Measurements from ENCODE around the gene CHRM4.

CHRM4 gene

DNA sequence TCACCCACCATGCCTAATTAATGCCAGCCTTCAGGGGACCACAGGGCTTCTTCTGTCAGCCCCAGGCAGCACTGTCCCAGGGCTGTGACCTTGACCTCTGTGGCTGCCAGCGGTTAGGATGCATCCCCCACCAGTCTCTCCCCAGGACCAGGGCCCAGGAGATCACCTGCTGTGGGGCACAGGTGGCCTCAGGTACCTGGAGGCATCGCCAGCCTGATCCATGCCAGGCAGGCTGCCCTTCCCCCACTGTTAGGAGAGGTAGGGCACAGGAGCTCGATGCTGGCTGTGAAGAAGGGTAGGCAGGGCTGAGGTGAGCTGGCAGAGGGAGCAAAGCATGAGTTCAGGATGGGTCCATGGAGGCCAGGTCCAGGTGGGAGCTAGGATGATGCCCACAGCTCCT is 26.8 kb downstream of the CHRM4 start:
- H3K9ac ChIP-seq (ENCODE audit: low read length) = no peak overlapping the region
- H3K9me2 ChIP-seq (replicated peaks; ENCODE audit: insufficient read depth, low read length) = no peaks in the 10 kb centered on the region
- no peaks in the 10 kb centered on the region for H3K36me3 ChIP-seq (ENCODE audit: low read length)
- 0 out of 2 replicates have a peak, but pooled peaks cover 4% of the 10 kb centered on the region for H3K79me2 ChIP-seq (ENCODE audit: insufficient read depth, low read length)
- no peak overlapping the region for H3K27ac ChIP-seq (ENCODE audit: low read depth, low read length)
- no peaks in the 10 kb centered on the region for H4K20me1 ChIP-seq (ENCODE audit: low read depth, low read length)
- H2AFZ ChIP-seq (ENCODE audit: low read depth, low read length, severe bottlenecking) = no peak overlapping the region
- H3K4me3 ChIP-seq (ENCODE audit: insufficient read depth, low read length, poor library complexity, severe bottlenecking) = no peak overlapping the region
- H3K4me2 ChIP-seq (ENCODE audit: low read depth, low read length, poor library complexity, severe bottlenecking) = no peak overlapping the region
- no peak for TF ChIP-seq EZH2phosphoT487 (conservative IDR thresholded peaks at IDR 0.05; ENCODE audit: low read length)
- H3F3A ChIP-seq (ENCODE audit: insufficient read depth) = no peaks in the 10 kb centered on the region
- no peaks in the 10 kb centered on the region for H3K27me3 ChIP-seq (ENCODE audit: low read length)
- no peaks in the 10 kb centered on the region for H3K9me3 ChIP-seq (ENCODE audit: insufficient read depth, low read length)

DNA sequence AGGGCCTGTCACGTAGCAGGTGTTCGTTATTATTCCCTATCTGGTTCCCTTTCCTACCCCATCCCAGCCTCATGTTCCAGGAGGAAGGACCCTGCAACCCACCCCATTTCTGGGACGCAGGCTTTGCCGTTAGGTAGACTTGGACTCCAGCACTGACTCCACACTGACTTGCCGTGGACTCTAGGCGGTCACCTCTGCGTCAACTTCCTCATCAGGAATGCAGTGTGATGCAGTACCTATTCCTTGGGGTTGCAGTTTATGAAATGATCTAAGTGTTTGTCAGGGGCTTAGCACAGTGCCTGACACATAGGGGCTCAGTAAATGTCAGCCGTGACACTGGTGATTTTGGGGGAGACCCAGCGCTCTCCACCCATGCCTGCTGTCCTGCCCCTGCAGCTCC is 27.5 kb downstream of the CHRM4 start:
- H3K4me3 ChIP-seq (ENCODE audit: insufficient read depth, low read length, poor library complexity, severe bottlenecking) = no peak overlapping the region
- no peaks in the 10 kb centered on the region for H3F3A ChIP-seq (ENCODE audit: insufficient read depth)
- H3K9ac ChIP-seq (ENCODE audit: low read length) = no peak overlapping the region
- H3K27ac ChIP-seq (ENCODE audit: low read depth, low read length) = no peak overlapping the region
- H2AFZ ChIP-seq (ENCODE audit: low read depth, low read length, severe bottlenecking) = no peak overlapping the region
- no peaks in the 10 kb centered on the region for H4K20me1 ChIP-seq (ENCODE audit: low read depth, low read length)
- no peak overlapping the region for H3K4me2 ChIP-seq (ENCODE audit: low read depth, low read length, poor library complexity, severe bottlenecking)
- TF ChIP-seq EZH2phosphoT487 (conservative IDR thresholded peaks at IDR 0.05; ENCODE audit: low read length) = no peak
- TF ChIP-seq, protein P1, sequence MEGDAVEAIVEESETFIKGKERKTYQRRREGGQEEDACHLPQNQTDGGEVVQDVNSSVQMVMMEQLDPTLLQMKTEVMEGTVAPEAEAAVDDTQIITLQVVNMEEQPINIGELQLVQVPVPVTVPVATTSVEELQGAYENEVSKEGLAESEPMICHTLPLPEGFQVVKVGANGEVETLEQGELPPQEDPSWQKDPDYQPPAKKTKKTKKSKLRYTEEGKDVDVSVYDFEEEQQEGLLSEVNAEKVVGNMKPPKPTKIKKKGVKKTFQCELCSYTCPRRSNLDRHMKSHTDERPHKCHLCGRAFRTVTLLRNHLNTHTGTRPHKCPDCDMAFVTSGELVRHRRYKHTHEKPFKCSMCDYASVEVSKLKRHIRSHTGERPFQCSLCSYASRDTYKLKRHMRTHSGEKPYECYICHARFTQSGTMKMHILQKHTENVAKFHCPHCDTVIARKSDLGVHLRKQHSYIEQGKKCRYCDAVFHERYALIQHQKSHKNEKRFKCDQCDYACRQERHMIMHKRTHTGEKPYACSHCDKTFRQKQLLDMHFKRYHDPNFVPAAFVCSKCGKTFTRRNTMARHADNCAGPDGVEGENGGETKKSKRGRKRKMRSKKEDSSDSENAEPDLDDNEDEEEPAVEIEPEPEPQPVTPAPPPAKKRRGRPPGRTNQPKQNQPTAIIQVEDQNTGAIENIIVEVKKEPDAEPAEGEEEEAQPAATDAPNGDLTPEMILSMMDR (IDR thresholded peaks at IDR 0.05; ENCODE audit: insufficient read depth, low read length, poor library complexity, severe bottlenecking) = no peak
- H3K79me2 ChIP-seq (ENCODE audit: insufficient read depth, low read length) = 0 out of 2 replicates have a peak, but pooled peaks cover 4% of the 10 kb centered on the region
- H3K9me3 ChIP-seq (ENCODE audit: insufficient read depth, low read length) = no peaks in the 10 kb centered on the region
- H3K36me3 ChIP-seq (ENCODE audit: low read length) = no peaks in the 10 kb centered on the region
- no peaks in the 10 kb centered on the region for H3K27me3 ChIP-seq (ENCODE audit: low read length)
- H3K9me2 ChIP-seq (replicated peaks; ENCODE audit: insufficient read depth, low read length) = no peaks in the 10 kb centered on the region

DNA sequence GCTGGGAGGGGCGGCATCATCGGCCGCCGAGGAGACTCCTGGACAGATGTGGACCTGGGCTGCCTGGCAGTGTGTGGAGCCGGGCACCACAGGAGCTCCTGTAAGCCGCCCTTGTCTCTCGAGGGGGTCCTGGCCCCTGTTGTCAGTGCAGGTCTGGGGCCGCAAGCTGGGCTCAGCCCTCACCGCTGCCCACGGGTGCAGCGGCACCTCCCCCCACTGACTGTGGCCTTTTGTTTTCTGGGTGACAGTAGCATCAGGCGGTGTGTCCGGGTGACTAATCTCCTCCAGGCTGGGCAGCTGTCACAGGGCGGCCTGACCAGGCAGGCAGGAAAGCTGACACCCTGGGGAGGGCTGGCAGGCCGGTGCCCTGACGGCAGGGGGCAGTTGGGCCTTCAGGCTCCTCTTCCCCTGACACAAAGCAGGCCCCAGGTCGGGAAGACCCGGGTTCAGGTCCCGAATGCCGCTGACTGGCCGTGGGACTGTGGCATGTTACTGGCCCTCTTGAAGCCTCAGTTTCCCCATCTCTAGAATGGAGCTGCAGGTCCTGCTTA is 28.0 kb downstream of the CHRM4 start:
- TF ChIP-seq, protein P1 (IDR thresholded peaks at IDR 0.05; ENCODE audit: insufficient read depth, low read length, poor library complexity, severe bottlenecking) = no peak
- no peak for TF ChIP-seq EZH2phosphoT487 (conservative IDR thresholded peaks at IDR 0.05; ENCODE audit: low read length)
- Histone ChIP-seq H3K27me3 (ENCODE audit: low read length) (no peaks in the 10 kb centered on the region), H3K4me2 (ENCODE audit: low read depth, low read length, poor library complexity, severe bottlenecking) (no peak overlapping the region), H4K20me1 (ENCODE audit: low read depth, low read length) (no peaks in the 10 kb centered on the region), H3K79me2 (ENCODE audit: insufficient read depth, low read length) (0 out of 2 replicates have a peak, but pooled peaks cover 4% of the 10 kb centered on the region), H3K9me2 (replicated peaks; ENCODE audit: insufficient read depth, low read length) (no peaks in the 10 kb centered on the region), H3K4me3 (ENCODE audit: insufficient read depth, low read length, poor library complexity, severe bottlenecking) (no peak overlapping the region), H3K27ac (ENCODE audit: low read depth, low read length) (no peak overlapping the region), H3K9me3 (ENCODE audit: insufficient read depth, low read length) (no peaks in the 10 kb centered on the region), H3K36me3 (ENCODE audit: low read length) (no peaks in the 10 kb centered on the region), H3F3A (ENCODE audit: insufficient read depth) (no peaks in the 10 kb centered on the region), H3K9ac (ENCODE audit: low read length) (no peak overlapping the region), H2AFZ (ENCODE audit: low read depth, low read length, severe bottlenecking) (no peak overlapping the region)

DNA sequence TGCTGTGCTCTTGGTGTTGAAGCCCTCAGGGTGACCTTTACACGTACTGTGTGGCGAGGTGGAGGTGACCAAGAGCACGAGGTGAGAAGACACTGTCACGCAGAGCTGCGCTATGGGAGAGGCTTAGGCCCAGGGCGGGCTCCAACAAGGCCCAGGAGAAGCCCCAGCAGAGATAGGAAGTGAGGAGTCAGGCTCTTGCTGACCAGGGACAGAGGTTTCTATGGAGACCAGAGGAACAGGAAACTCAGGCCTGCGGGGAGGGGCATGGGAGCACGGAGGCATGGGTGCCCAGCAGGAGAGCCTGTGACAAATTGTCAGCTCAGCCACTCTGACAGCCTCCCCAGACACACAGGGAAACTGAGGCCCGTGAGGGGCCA is 28.6 kb downstream of the CHRM4 start:
- TF ChIP-seq, protein P1 (IDR thresholded peaks at IDR 0.05; ENCODE audit: insufficient read depth, low read length, poor library complexity, severe bottlenecking) = no peak
- TF ChIP-seq EZH2phosphoT487 (conservative IDR thresholded peaks at IDR 0.05; ENCODE audit: low read length) = no peak
- no peaks in the 10 kb centered on the region for H3K36me3 ChIP-seq (ENCODE audit: low read length)
- no peak overlapping the region for H3K4me3 ChIP-seq (ENCODE audit: insufficient read depth, low read length, poor library complexity, severe bottlenecking)
- H3K27ac ChIP-seq (ENCODE audit: low read depth, low read length) = no peak overlapping the region
- H3K27me3 ChIP-seq (ENCODE audit: low read length) = no peaks in the 10 kb centered on the region
- H2AFZ ChIP-seq (ENCODE audit: low read depth, low read length, severe bottlenecking) = no peak overlapping the region
- H3K79me2 ChIP-seq (ENCODE audit: insufficient read depth, low read length) = 0 out of 2 replicates have a peak, but pooled peaks cover 4% of the 10 kb centered on the region
- H3K9me2 ChIP-seq (replicated peaks; ENCODE audit: insufficient read depth, low read length) = no peaks in the 10 kb centered on the region
- H3K9ac ChIP-seq (ENCODE audit: low read length) = no peak overlapping the region
- no peak overlapping the region for H3K4me2 ChIP-seq (ENCODE audit: low read depth, low read length, poor library complexity, severe bottlenecking)
- H4K20me1 ChIP-seq (ENCODE audit: low read depth, low read length) = no peaks in the 10 kb centered on the region
- H3K9me3 ChIP-seq (ENCODE audit: insufficient read depth, low read length) = no peaks in the 10 kb centered on the region
- H3F3A ChIP-seq (ENCODE audit: insufficient read depth) = no peaks in the 10 kb centered on the region

Measured in SU-DHL-6 (cell line).